HepG2 (cell line): ENCODE data around the gene GPN2. TPM values are rescaled to one million over a fixed set of nuclear protein-coding genes. Genes with fewer than 3 reads are reported as not detected.

Source experiments
- CREB1 ChIP-seq, 2 experiments: fragments of 450-650 bp in 1 of 2; IDR thresholded peaks; 2 replicates each; pipeline ENCODE4 v1.6.1; 2016 to 2017; ENCODE audit warnings: control low read depth in 1 of 2, mild to moderate bottlenecking in 1 of 2, missing compliant biosample characterization in 1 of 2, missing genetic modification characterization in 1 of 2
- HNRNPK ChIP-seq: fragments of 200-400 bp; formaldehyde crosslinking; IDR thresholded peaks from 2 replicates; pipeline ENCODE4 v1.6.1; 2018; ENCODE audit warnings: low read length, low read depth, moderate library complexity, mild to moderate bottlenecking; ENCODE audit not compliant: poor library complexity, severe bottlenecking
- HNRNPLL ChIP-seq: fragments of 200-400 bp; formaldehyde crosslinking; IDR thresholded peaks from 2 replicates; pipeline ENCODE4 v1.6.1; 2017; ENCODE audit warnings: mild to moderate bottlenecking, low read depth, low read length; ENCODE audit not compliant: poor library complexity, severe bottlenecking
- MAF1 ChIP-seq: sonication (generic); formaldehyde crosslinking; IDR thresholded peaks from 2 replicates; pipeline ENCODE4 v1.5.0; 2020; ENCODE audit warnings: missing genetic modification reagents, borderline replicate concordance
- MEIS1 ChIP-seq: sonication (generic); formaldehyde crosslinking; IDR thresholded peaks from 2 replicates; pipeline ENCODE4 v1.9.0; 2021; ENCODE audit warnings: mild to moderate bottlenecking, missing genetic modification reagents, moderate library complexity, borderline replicate concordance
- NAIF1 ChIP-seq: sonication (generic); formaldehyde crosslinking; IDR thresholded peaks from 2 replicates; pipeline ENCODE4 v1.5.0; 2020; ENCODE audit warnings: mild to moderate bottlenecking, missing genetic modification reagents, borderline replicate concordance
- NCOR1 ChIP-seq: fragments of 200-600 bp; sonication (generic); IDR thresholded peaks from 2 replicates; pipeline ENCODE4 v1.7.0; 2017; ENCODE audit warnings: antibody characterized with exemption, low read length, borderline replicate concordance
- NFYC ChIP-seq: IDR thresholded peaks from 2 replicates; pipeline ENCODE4 v1.6.1; 2016; ENCODE audit warnings: missing genetic modification reagents, missing compliant biosample characterization
- RAD21 ChIP-seq: fragments of 450-650 bp; formaldehyde crosslinking; IDR thresholded peaks from 2 replicates; pipeline ENCODE4 v1.5.0; 2020; ENCODE audit warnings: mild to moderate bottlenecking
- RXRA ChIP-seq: sonication (generic); formaldehyde crosslinking; IDR thresholded peaks from 2 replicates; pipeline ENCODE4 v1.5.1; 2020; ENCODE audit warnings: missing genetic modification reagents
- SAP130 ChIP-seq: IDR thresholded peaks from 2 replicates; pipeline ENCODE4 v1.6.1; 2016; ENCODE audit warnings: low read depth
- SIX1 ChIP-seq: sonication (generic); formaldehyde crosslinking; IDR thresholded peaks from 2 replicates; pipeline ENCODE4 v1.4.0; 2020; ENCODE audit warnings: missing genetic modification reagents, borderline replicate concordance
- SIX4 ChIP-seq: sonication (generic); formaldehyde crosslinking; IDR thresholded peaks from 2 replicates; pipeline ENCODE4 v1.4.0; 2020; ENCODE audit warnings: missing genetic modification reagents
- TBL1XR1 ChIP-seq: fragments of 150-350 bp; IDR thresholded peaks from 2 replicates; pipeline ENCODE4 v1.6.1; 2014; ENCODE audit warnings: borderline replicate concordance, low read length; ENCODE audit not compliant: partially characterized antibody
- ZFAT ChIP-seq: sonication (generic); formaldehyde crosslinking; conservative IDR thresholded peaks from 2 replicates; pipeline ENCODE4 v1.8.1; 2023; ENCODE audit warnings: missing genetic modification reagents, inconsistent platforms
- ZNF331 ChIP-seq: sonication (generic); formaldehyde crosslinking; IDR thresholded peaks from 2 replicates; pipeline ENCODE4 v1.4.0; 2020; ENCODE audit warnings: missing genetic modification reagents
- ZSCAN25 ChIP-seq: sonication (generic); formaldehyde crosslinking; IDR thresholded peaks from 2 replicates; pipeline ENCODE4 v1.8.0; 2022; ENCODE audit warnings: mild to moderate bottlenecking, missing genetic modification reagents
- ZSCAN30 ChIP-seq: sonication (generic); formaldehyde crosslinking; IDR thresholded peaks from 2 replicates; pipeline ENCODE4 v1.5.0; 2020; ENCODE audit warnings: mild to moderate bottlenecking, missing genetic modification reagents
- polyA plus RNA-seq, 8 experiments: library from polyadenylated mRNA; depleted of rRNA in 3 of 8; stranded (reverse) in 7 of 8; unstranded in 1 of 8; fragments of >200 nt; fragmentation: Illumina TruSeq in 4 of 8; extraction: Trizol in 4 of 8; gene quantifications; 2 replicates each; pipeline versions ENCODE4 v1.2.1 to v1.2.3, GENCODE V29; 2011 to 2016; ENCODE audit warnings: low read depth in 4 of 8, missing spikeins in 1 of 8, mixed read lengths in 1 of 8; ENCODE audit not compliant: insufficient read depth in 1 of 8
- total RNA-seq, 5 experiments: library from RNA; depleted of rRNA; stranded (reverse); fragments of >200 nt; fragmentation: Illumina TruSeq; extraction: Trizol; gene quantifications; 2 replicates each; pipeline ENCODE4 v1.2.3, GENCODE V29; 2016; ENCODE audit warnings: low read depth in 1 of 5
- TF ChIP-seq, protein P1 (sequence below): sonication (generic); formaldehyde crosslinking; IDR thresholded peaks from 2 replicates; pipeline ENCODE4 v1.8.1; 2022; ENCODE audit warnings: low read depth, mild to moderate bottlenecking, missing genetic modification reagents
- TF ChIP-seq, protein P2 (sequence below): sonication (generic); formaldehyde crosslinking; IDR thresholded peaks from 2 replicates; pipeline ENCODE4 v1.8.1; 2023; ENCODE audit warnings: mild to moderate bottlenecking, missing genetic modification reagents
- TF ChIP-seq, protein P3 (sequence below): IDR thresholded peaks from 2 replicates; pipeline ENCODE4 v1.6.1; 2018; ENCODE audit warnings: missing genetic modification reagents, mild to moderate bottlenecking, missing compliant biosample characterization
- TF ChIP-seq, protein P4 (sequence below): sonication (generic); formaldehyde crosslinking; IDR thresholded peaks from 2 replicates; pipeline ENCODE4 v1.8.0; 2022; ENCODE audit warnings: missing genetic modification reagents, mild to moderate bottlenecking, borderline replicate concordance

GPN2 gene
- total and polyA plus RNA-seq, 2 of the 13 experiments (the other 11 are each of a cell fraction or from before 2014, with no cell fraction given), result 19.3 to 38.9 TPM

DNA sequence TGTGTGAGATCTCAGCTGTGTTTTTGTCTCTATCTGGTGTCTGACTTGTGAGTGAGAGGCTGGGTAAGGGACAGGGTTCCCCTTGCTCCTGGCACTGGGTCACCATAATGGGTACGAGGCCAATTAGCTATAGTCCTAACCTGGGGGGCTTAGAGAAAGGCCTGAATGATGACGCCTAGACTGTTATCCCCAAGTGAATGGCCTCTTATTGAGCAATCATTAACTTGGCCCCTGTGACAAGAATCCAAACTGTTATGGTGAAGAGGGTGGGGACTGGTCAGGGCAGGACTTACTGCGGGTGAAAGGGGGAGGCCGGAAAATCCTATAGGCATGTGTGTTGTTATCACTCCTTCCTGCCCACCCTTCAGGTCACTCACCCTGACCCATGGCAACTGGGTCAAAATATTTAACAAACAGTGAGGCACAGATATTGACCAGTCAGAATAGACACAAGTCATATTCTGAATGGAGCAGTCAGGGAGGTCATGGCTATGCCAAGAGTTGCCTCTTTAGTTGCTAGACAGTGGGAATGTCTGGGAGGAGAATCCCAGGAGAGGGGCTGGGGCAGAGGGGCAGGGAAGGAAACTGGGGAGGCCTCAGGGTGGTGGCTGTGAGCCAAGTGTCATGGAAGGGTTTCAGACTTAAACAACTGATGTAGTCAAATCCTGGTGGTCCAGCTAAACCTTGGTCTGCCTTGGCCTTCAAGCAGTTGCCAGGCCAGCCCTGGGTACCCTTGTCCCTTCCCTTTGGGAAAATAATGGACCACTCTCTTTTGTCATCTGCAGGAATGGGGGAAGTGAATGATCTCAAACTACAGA is 20.5 kb upstream of the GPN2 start (continued):
- TF ChIP-seq NFYC (CRISPR knock-in tag), result no peak; the same call in 1 of the 2 replicates
- peak; percentile 93 for TF ChIP-seq NCOR1
- no peak for TF ChIP-seq ZSCAN30 (CRISPR knock-in tag)
- TF ChIP-seq RXRA (CRISPR knock-in tag), result peak; percentile 98
- TF ChIP-seq TBL1XR1, result peak; percentile 89
- TF ChIP-seq, protein P1, sequence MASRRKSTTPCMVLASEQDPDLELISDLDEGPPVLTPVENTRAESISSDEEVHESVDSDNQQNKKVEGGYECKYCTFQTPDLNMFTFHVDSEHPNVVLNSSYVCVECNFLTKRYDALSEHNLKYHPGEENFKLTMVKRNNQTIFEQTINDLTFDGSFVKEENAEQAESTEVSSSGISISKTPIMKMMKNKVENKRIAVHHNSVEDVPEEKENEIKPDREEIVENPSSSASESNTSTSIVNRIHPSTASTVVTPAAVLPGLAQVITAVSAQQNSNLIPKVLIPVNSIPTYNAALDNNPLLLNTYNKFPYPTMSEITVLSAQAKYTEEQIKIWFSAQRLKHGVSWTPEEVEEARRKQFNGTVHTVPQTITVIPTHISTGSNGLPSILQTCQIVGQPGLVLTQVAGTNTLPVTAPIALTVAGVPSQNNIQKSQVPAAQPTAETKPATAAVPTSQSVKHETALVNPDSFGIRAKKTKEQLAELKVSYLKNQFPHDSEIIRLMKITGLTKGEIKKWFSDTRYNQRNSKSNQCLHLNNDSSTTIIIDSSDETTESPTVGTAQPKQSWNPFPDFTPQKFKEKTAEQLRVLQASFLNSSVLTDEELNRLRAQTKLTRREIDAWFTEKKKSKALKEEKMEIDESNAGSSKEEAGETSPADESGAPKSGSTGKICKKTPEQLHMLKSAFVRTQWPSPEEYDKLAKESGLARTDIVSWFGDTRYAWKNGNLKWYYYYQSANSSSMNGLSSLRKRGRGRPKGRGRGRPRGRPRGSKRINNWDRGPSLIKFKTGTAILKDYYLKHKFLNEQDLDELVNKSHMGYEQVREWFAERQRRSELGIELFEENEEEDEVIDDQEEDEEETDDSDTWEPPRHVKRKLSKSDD, result no peak
- no peak for TF ChIP-seq RAD21 (CRISPR knock-in tag)
- no peak for TF ChIP-seq ZFAT (CRISPR knock-in tag)
- no peak for TF ChIP-seq NAIF1 (CRISPR knock-in tag)
- TF ChIP-seq ZNF331 (CRISPR knock-in tag), result peak; percentile 73; the same call in 1 of the 2 replicates
- peak; percentile 74; the same call in 1 of the 2 replicates for TF ChIP-seq MEIS1 (CRISPR knock-in tag)
- no peak; the same call in 1 of the 2 replicates for TF ChIP-seq MAF1 (CRISPR knock-in tag)
- TF ChIP-seq, protein P2, sequence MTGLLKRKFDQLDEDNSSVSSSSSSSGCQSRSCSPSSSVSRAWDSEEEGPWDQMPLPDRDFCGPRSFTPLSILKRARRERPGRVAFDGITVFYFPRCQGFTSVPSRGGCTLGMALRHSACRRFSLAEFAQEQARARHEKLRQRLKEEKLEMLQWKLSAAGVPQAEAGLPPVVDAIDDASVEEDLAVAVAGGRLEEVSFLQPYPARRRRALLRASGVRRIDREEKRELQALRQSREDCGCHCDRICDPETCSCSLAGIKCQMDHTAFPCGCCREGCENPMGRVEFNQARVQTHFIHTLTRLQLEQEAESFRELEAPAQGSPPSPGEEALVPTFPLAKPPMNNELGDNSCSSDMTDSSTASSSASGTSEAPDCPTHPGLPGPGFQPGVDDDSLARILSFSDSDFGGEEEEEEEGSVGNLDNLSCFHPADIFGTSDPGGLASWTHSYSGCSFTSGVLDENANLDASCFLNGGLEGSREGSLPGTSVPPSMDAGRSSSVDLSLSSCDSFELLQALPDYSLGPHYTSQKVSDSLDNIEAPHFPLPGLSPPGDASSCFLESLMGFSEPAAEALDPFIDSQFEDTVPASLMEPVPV (CRISPR knock-in tag), result peak; percentile 41; the same call in 1 of the 2 replicates
- TF ChIP-seq CREB1 (IDR thresholded peaks at IDR 0.05), result peak; percentile 50
- peak; percentile 87 for TF ChIP-seq CREB1 (CRISPR knock-in tag; IDR thresholded peaks at IDR 0.05)
- no peak; the same call in 1 of the 2 replicates for TF ChIP-seq SIX1 (CRISPR knock-in tag)
- TF ChIP-seq, protein P3, sequence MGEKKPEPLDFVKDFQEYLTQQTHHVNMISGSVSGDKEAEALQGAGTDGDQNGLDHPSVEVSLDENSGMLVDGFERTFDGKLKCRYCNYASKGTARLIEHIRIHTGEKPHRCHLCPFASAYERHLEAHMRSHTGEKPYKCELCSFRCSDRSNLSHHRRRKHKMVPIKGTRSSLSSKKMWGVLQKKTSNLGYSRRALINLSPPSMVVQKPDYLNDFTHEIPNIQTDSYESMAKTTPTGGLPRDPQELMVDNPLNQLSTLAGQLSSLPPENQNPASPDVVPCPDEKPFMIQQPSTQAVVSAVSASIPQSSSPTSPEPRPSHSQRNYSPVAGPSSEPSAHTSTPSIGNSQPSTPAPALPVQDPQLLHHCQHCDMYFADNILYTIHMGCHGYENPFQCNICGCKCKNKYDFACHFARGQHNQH (CRISPR knock-in tag), result peak; percentile 82; the same call in 1 of the 2 replicates
- TF ChIP-seq, protein P4, sequence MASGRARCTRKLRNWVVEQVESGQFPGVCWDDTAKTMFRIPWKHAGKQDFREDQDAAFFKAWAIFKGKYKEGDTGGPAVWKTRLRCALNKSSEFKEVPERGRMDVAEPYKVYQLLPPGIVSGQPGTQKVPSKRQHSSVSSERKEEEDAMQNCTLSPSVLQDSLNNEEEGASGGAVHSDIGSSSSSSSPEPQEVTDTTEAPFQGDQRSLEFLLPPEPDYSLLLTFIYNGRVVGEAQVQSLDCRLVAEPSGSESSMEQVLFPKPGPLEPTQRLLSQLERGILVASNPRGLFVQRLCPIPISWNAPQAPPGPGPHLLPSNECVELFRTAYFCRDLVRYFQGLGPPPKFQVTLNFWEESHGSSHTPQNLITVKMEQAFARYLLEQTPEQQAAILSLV (CRISPR knock-in tag), result no peak
- TF ChIP-seq ZSCAN25, result no peak; the same call in 1 of the 2 replicates
- peak; percentile 97 for TF ChIP-seq SAP130 (CRISPR knock-in tag)
- TF ChIP-seq SIX4 (CRISPR knock-in tag), result peak; percentile 28; the same call in 1 of the 2 replicates
- TF ChIP-seq HNRNPK, result no peak
- no peak for TF ChIP-seq HNRNPLL
